HCT116 (cell line): Measurements from ENCODE around the gene ITGA11. TPM values are rescaled to one million over a fixed set of nuclear protein-coding genes. Genes with fewer than 3 reads are reported as not detected.

ENCODE experiments used
- ATAC-seq: fragments of 200-7000 bp; cut with Tn5 transposase; 2 replicates; pipeline ENCODE4 v1.9.1; 2020; ENCODE audit warnings: mild to moderate bottlenecking, moderate library complexity
- BruUV-seq: library from RNA; stranded (reverse); fragments of 400-500 nt; replicated peaks from 2 replicates; lab custom pipeline; 2021; lab: Mats Ljungman, UMichigan
- CTCF ChIA-PET: fragments of 300-600 bp; sonication (Branson Sonifier 250); formaldehyde crosslinking; loops from one replicate; lab custom pipeline; 2021; ENCODE audit warnings: antibody characterized with exemption; lab: Charles Lee
- POLR2A ChIA-PET: fragments of 300-600, 350-600 bp; sonication (Branson Sonifier 250); formaldehyde crosslinking; loops from one replicate; lab custom pipeline; 2021; ENCODE audit warnings: antibody characterized with exemption; lab: Charles Lee
- RAD21 ChIA-PET, 2 experiments: fragments of 300-600 bp; sonication (Branson Sonifier 250); formaldehyde crosslinking; loops; one replicate each; lab custom pipeline; 2023; ENCODE audit warnings: low total read pairs in 2 of 2; ENCODE audit not compliant: uncharacterized antibody in 2 of 2, unreplicated experiment in 2 of 2, low non-redundant PET in 1 of 2; lab: Charles Lee
- DNase-seq: peaks from one replicate; pipeline ENCODE4 v3.0.0-alpha.2; 2010; ENCODE audit warnings: low read depth, low spot score
- H2AFZ ChIP-seq: fragments of 200-600 bp; shearing (Covaris generic), sonication (generic); 2 replicates; pipeline ENCODE4 v1.6.1; 2017; ENCODE audit warnings: low read depth, mixed run types, mixed read lengths, antibody characterized with exemption, low read length; ENCODE audit not compliant: poor library complexity, severe bottlenecking
- H3K27ac ChIP-seq: 2 replicates; pipeline ENCODE4 v1.5.1; 2012; ENCODE audit warnings: low read depth, low read length
- H3K27me3 ChIP-seq: fragments of 200-600 bp; sonication (generic); 2 replicates; pipeline ENCODE4 v1.6.1; 2016; ENCODE audit warnings: mixed run types, low read length, mixed read lengths; ENCODE audit not compliant: insufficient read depth
- H3K36me3 ChIP-seq, 2 experiments: fragments of 200-500 bp in 1 of 2; fragments of 200-600 bp in 1 of 2; sonication (Bioruptor generic) in 1 of 2; sonication (generic) in 1 of 2; 2 replicates each; pipeline versions ENCODE4 v1.5.1 to v1.6.1; 2014 to 2016; ENCODE audit warnings: low read length in 2 of 2, inconsistent platforms in 1 of 2, mixed read lengths in 1 of 2, mixed run types in 1 of 2; ENCODE audit not compliant: insufficient read depth in 2 of 2, control insufficient read depth in 1 of 2
- H3K4me1 ChIP-seq, 2 experiments: fragments of 200-600 bp in 1 of 2; sonication (generic) in 1 of 2; 2 replicates each; pipeline versions ENCODE4 v1.5.1 to v1.6.1; 2012 to 2017; ENCODE audit warnings: low read length in 2 of 2, inconsistent platforms in 1 of 2, mild to moderate bottlenecking in 1 of 2, mixed read lengths in 1 of 2, mixed run types in 1 of 2, moderate library complexity in 1 of 2; ENCODE audit not compliant: insufficient read depth in 2 of 2, control insufficient read depth in 1 of 2
- H3K4me2 ChIP-seq: fragments of 200-600 bp; sonication (generic); 2 replicates; pipeline ENCODE4 v1.6.1; 2017; ENCODE audit warnings: mixed run types, low read length, mixed read lengths
- H3K4me3 ChIP-seq, 2 experiments: fragments of 200-600 bp in 1 of 2; sonication (generic) in 1 of 2; replicated peaks in 1 of 2; 2 replicates each; pipeline ENCODE4 v1.5.1; 2011 to 2016; ENCODE audit warnings: low read length in 2 of 2, control low read depth in 1 of 2, low read depth in 1 of 2, mild to moderate bottlenecking in 1 of 2, mixed read lengths in 1 of 2, mixed run types in 1 of 2
- H3K79me2 ChIP-seq: fragments of 200-600 bp; sonication (generic); 2 replicates; pipeline ENCODE4 v1.6.1; 2017; ENCODE audit warnings: mild to moderate bottlenecking, mixed run types, low read length, moderate library complexity, mixed read lengths; ENCODE audit not compliant: insufficient read depth
- H3K9ac ChIP-seq: fragments of 200-600 bp; sonication (generic); 2 replicates; pipeline ENCODE4 v1.6.1; 2016; ENCODE audit warnings: low read length, mixed read lengths
- H3K9me2 ChIP-seq: fragments of 200-600 bp; sonication (generic), shearing (Covaris generic); 2 replicates; pipeline ENCODE4 v1.6.1; 2017; ENCODE audit warnings: mixed run types, mild to moderate bottlenecking, moderate library complexity; ENCODE audit not compliant: insufficient read depth
- H3K9me3 ChIP-seq, 2 experiments: fragments of 200-500 bp in 1 of 2; fragments of 200-600 bp in 1 of 2; sonication (Bioruptor generic) in 1 of 2; sonication (generic) in 1 of 2; 2 replicates each; pipeline ENCODE4 v1.6.1; 2014 to 2017; ENCODE audit warnings: low read length in 2 of 2, mixed read lengths in 2 of 2, inconsistent platforms in 1 of 2, low read depth in 1 of 2, mild to moderate bottlenecking in 1 of 2, mixed run types in 1 of 2, moderate library complexity in 1 of 2; ENCODE audit not compliant: control insufficient read depth in 1 of 2, insufficient read depth in 1 of 2
- H4K20me1 ChIP-seq: fragments of 200-600 bp; sonication (generic), shearing (Covaris generic); 2 replicates; pipeline ENCODE4 v1.6.1; 2017; ENCODE audit warnings: mixed run types, mild to moderate bottlenecking, moderate library complexity; ENCODE audit not compliant: insufficient read depth
- ATF3 ChIP-seq: IDR thresholded peaks from 2 replicates; pipeline ENCODE4 v1.6.1; 2012
- CBX3 ChIP-seq: IDR thresholded peaks from 2 replicates; pipeline ENCODE4 v1.6.1; 2012; ENCODE audit warnings: low read depth
- CEBPB ChIP-seq: IDR thresholded peaks from 2 replicates; pipeline ENCODE4 v1.6.1; 2012; ENCODE audit warnings: low read depth
- CTCF ChIP-seq, 3 experiments: fragments of 200-600 bp in 1 of 3; sonication (generic) in 1 of 3; IDR thresholded peaks in 2 of 3; conservative IDR thresholded peaks in 1 of 3; 2 replicates each; pipeline ENCODE4 v1.5.1; 2012 to 2017; ENCODE audit warnings: low read depth in 2 of 3, low read length in 2 of 3, antibody characterized with exemption in 1 of 3, borderline replicate concordance in 1 of 3, control low read depth in 1 of 3, mild to moderate bottlenecking in 1 of 3, mixed read lengths in 1 of 3, mixed run types in 1 of 3, moderate library complexity in 1 of 3; ENCODE audit not compliant: insufficient read depth in 1 of 3
- EGR1 ChIP-seq: IDR thresholded peaks from 2 replicates; pipeline ENCODE4 v1.6.1; 2012; ENCODE audit warnings: low read depth
- ELF1 ChIP-seq: IDR thresholded peaks from 2 replicates; pipeline ENCODE4 v1.6.1; 2012; ENCODE audit warnings: low read depth, borderline replicate concordance
- EZH2 ChIP-seq: fragments of 200-600 bp; sonication (generic); IDR thresholded peaks from 2 replicates; pipeline ENCODE4 v1.6.1; 2017; ENCODE audit warnings: antibody characterized with exemption, mixed run types
- EZH2phosphoT487 ChIP-seq: fragments of 200-600 bp; IDR thresholded peaks from 2 replicates; pipeline ENCODE4 v1.6.1; 2018; ENCODE audit warnings: antibody characterized with exemption, borderline replicate concordance
- JUND ChIP-seq: IDR thresholded peaks from 2 replicates; pipeline ENCODE4 v1.6.1; 2012
- MAX ChIP-seq: IDR thresholded peaks from 2 replicates; pipeline ENCODE4 v1.6.1; 2012
- POLR2A ChIP-seq: IDR thresholded peaks from 2 replicates; pipeline ENCODE4 v1.7.0; 2011; ENCODE audit warnings: borderline replicate concordance; ENCODE audit not compliant: insufficient read depth, insufficient read length; ENCODE audit errors: extremely low read depth
- POLR2AphosphoS5 ChIP-seq: IDR thresholded peaks from 2 replicates; pipeline ENCODE4 v1.6.1; 2011; ENCODE audit warnings: mild to moderate bottlenecking, low read depth, low read length, moderate library complexity
- RAD21 ChIP-seq: IDR thresholded peaks from 2 replicates; pipeline ENCODE4 v1.6.1; 2012; ENCODE audit warnings: low read depth, mild to moderate bottlenecking
- REST ChIP-seq: IDR thresholded peaks from 2 replicates; pipeline ENCODE4 v1.6.1; 2012; ENCODE audit warnings: low read depth
- SRF ChIP-seq: IDR thresholded peaks from 2 replicates; pipeline ENCODE4 v1.6.1; 2012; ENCODE audit warnings: low read depth
- TCF7L2 ChIP-seq: IDR thresholded peaks from 2 replicates; pipeline ENCODE4 v1.7.0; 2011; ENCODE audit warnings: borderline replicate concordance, inconsistent platforms; ENCODE audit not compliant: insufficient read depth, insufficient read length; ENCODE audit errors: extremely low read depth
- YY1 ChIP-seq: IDR thresholded peaks from 2 replicates; pipeline ENCODE4 v1.6.1; 2011; ENCODE audit warnings: low read length, low read depth, moderate library complexity, mild to moderate bottlenecking; ENCODE audit not compliant: insufficient replicate concordance; ENCODE audit errors: extremely low read depth
- ZFX ChIP-seq: fragments of 450-650 bp; IDR thresholded peaks from 2 replicates; pipeline ENCODE4 v1.6.1; 2017
- ZNF274 ChIP-seq: fragments of 200-500 bp; sonication (Bioruptor generic); IDR thresholded peaks from 2 replicates; pipeline ENCODE4 v1.6.1; 2014; ENCODE audit warnings: mild to moderate bottlenecking, low read depth, low read length, inconsistent platforms
- intact Hi-C: fragments of 100-400 bp; cut with micrococcal nuclease; formaldehyde crosslinking; loops from 2 replicates; pipeline ENCODE4 v1.10.0; 2022
- total RNA-seq: library from RNA; stranded (reverse); gene quantifications from one replicate; pipeline ENCODE4 v1.2.1, GENCODE V29; 2021; ENCODE audit not compliant: unreplicated experiment

ITGA11 gene
- total RNA-seq, 1 experiment from 2014 or later = not detected

GRCh38 chr15:68310178-68310803, 121.7 kb downstream of the ITGA11 start:
- H3K9me3 ChIP-seq = no peaks in the 10 kb centered on the region
- RAD21 ChIA-PET = no interaction called here
- no peak overlapping the region for H3K4me2 ChIP-seq
- no peaks in the 10 kb centered on the region for H3K36me3 ChIP-seq
- no TSS peak for BruUV-seq
- DNase-seq (no peak), ATAC-seq (no peak)
- H2AFZ ChIP-seq = no peak overlapping the region
- H3K9ac ChIP-seq = no peak overlapping the region
- POLR2A ChIA-PET = no interaction called here
- H3K4me1 ChIP-seq = peaks cover 0 to 16% of the 10 kb centered on the region in 2 experiments; a peak in 3 of 4 replicates
- H3K27ac ChIP-seq = no peak overlapping the region
- H3K4me3 ChIP-seq = no peak overlapping the region
- CTCF ChIA-PET = no interaction called here
- H3K9me2 ChIP-seq = no peaks in the 10 kb centered on the region
- H3K79me2 ChIP-seq = no peaks in the 10 kb centered on the region
- TF ChIP-seq ZFX (no peak), EGR1 (no peak), ATF3 (no peak), YY1 (no peak), REST (no peak), CBX3 (no peak), SRF (no peak), TCF7L2 (no peak), EZH2 (no peak), ZNF274 (no peak), EZH2phosphoT487 (no peak), POLR2A (no peak), POLR2AphosphoS5 (no peak), MAX (no peak), RAD21 (no peak), CEBPB (no peak), CTCF (IDR thresholded peaks at IDR 0.05 in 2 of 3, conservative IDR thresholded peaks at IDR 0.05 in 1 of 3; ENCODE audit: borderline replicate concordance in 1 of 3, insufficient read depth in 1 of 3, low read depth in 2 of 3, low read length in 2 of 3) (no peak), JUND (no peak), ELF1 (no peak)
- H4K20me1 ChIP-seq = no peaks in the 10 kb centered on the region
- intact Hi-C loops = no loop called here
- H3K27me3 ChIP-seq = no peaks in the 10 kb centered on the region
